Fibroblast of gingiva (primary cell): Measurements from ENCODE around the gene SPACA7.
"Not testable (repeated sequence)": the region's sequence is repeated elsewhere in the genome, so short reads cannot be mapped to it uniquely, and the experiment has no call there.

ENCODE experiments used
- DNase-seq: peaks from one replicate; pipeline ENCODE4 v3.0.0-alpha.2; 2011; ENCODE audit warnings: low read depth

The SPACA7 gene

DNA sequence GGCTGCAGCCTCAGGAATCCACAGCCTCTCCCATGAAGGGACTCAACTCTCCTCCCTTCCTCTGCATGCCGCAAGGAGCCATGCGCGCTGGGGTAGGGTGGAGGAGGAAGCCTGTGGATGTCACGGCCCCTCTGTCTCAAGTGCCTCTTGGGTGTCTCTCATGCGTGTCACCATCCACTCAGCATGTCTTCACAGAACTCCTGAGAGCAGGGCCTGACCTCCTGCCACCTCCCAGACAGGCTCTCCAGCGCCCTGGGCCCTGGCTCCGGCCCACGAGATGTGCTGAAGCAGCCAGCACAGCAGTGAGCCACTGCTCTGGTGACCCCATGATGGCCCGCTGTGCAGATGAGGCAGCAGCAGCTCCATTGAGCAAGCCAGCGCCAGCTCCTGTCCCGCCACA is 25.9 kb upstream of the SPACA7 start:
- DNase-seq: no peak

DNA sequence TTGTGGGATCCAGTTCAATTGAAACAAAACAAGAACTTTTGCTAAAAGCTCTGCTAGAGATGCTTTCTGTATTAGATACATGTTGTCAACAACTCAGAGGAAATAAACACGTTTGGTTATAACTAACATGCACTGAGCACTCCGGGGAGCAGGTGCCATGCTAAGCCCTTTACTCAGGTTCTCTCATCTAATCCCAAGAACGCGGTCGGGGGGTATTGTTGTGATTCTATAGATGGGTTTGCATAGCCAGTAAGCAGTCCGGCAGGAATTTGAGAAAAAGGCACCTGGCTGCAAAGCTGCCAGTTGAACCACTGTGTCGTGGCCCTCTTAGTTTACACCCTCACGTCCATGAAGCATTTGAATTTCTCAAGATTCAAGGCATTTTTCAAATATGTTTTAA is 24.3 kb upstream of the SPACA7 start:
- no peak for DNase-seq

DNA sequence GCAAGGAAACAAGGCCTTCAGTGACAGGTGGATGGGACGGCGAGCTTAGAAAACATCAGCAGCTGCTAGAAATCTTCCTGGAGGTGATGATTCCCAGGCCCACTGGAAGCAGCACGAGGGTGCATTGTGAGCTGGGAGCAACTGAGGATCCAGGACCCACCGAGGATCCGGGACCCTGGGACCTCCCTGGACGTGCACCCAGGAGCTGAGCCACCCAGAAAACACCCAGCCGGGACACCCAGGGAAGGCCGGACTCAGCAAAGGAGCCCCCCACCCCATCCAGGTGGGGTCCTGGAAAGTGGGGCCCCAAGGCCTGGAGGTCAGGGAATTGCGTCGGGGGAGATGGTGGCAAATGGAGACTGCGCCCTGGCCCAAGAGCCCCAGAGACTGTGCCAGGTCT is 22.3 kb upstream of the SPACA7 start:
- DNase-seq: no peak

DNA sequence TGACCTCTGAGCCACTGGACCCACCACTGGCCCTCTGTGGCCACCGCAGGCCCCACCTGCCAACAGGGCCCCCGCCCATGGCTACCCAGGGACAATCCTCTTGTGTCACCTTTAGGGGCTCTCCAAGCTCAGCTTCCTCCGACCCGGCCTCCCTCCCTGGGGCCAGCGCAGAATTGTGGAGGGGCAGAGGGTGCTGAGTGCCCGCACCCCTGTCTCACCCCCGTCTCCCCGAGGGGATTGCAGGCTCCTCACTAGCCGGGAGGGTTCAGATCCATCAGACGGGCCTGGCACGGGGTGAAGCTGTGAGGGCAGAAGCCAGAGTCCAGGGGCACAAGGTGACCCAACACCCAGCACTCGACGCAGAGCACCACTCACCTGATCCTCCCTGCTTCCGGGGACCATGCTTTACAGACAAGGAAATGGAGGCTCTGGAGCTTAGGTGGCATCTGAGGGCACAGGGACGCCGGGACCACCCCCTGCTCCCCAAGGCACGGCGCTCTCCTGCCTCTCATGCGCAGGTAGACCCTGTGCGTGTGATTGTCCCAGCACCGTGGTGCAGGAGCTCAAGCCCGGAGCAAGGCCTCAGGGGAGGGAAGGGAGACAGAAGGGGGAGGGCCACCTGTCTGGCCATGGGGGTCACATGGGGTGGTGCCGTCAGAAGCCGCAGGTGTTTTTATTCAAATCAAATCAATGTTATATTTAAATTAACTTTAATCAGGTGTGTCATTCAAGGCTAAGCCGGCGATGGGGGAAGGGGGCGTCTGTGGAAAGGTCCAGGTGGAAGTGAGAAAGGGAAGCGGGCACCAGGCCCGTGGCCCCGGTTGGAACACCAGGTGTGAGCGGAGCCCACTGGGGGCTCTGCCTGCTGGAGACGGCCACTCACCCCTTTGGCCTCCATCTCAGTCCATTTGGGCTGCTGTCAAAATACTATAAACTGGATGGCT is 21.6 kb upstream of the SPACA7 start:
- no peak for DNase-seq

DNA sequence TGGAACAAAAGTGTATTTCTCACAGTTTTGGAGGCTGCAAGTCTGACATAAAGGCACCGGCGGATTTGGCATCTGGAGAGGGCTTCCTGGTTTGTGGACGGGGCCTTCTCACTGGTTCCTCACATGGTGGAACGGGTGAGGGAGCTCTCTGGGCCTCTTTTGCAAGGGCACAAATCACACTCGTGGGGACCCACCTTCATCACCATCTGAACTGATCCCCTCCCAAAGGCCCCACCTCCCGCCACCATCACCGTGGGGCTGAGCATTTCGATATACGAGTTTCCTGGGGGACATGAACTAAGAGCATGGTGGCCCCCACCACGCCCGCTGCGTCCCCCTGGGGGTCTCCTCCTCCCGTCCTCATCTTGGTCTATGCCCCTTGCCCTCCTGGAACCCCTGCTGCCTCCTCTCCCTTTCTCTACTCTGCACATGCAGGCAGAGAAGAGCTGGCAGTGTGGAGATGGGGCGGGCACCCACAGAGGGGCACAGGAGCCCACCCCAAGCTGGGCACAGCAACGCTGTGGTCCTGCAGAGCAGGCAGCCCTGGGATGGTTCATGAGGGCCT is 20.8 kb upstream of the SPACA7 start:
- no peak for DNase-seq

DNA sequence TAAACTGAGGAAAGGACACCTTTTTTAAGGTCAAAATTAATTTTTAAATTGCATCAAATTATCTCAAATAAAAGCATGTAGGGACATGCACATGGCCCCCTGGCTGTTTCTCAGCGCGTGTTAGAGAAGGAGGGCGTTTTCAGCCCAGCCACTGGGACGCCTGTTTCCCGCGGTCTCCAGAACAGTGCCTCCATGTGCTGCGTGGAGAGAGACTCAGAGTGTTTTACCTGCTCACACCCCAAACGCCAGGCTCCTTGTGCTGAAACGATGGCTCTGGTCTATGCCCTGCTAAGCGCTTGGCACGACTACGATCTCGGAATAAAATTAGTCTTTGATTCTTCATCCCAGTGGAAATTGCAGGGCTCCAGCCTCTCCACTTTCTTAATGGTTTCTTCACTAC is 20.0 kb upstream of the SPACA7 start:
- no peak for DNase-seq

DNA sequence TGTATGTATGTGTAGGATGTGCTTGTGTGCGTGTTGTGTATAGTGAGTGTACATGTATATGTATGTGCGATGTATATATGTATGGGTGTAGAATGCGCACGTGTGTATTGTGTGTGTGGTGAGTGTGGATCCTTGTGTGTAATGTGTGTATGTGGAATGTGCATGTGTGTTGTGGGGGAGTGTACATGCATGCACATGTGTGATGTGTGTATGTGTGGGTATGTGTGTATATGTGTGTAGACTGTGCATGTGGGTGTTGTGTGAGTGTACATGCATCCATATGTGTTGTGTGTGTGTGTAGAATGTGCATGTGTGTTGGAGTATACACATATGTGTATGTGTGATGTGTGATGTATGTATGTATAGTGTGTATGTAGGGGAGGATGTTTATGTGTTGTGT is 18.0 kb upstream of the SPACA7 start:
- no peak for DNase-seq

DNA sequence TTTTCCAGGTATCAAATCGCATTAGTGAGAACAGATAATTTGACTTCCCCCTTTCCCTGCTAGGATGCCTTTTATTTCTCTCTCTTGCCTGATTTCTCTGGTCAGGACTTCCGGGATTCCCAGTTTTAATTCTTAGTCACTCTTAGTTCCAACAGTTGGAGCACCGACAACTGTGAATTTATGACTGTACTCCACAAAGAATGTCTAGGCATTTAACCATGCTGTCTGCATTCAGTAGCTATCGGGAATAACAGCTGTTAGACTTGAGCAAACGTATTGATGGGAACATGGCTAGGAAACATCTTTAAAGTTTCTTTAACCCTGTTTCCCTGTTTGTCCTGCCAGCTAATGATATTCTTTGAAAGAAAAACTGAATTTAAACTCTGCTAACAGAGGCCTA is 14.1 kb upstream of the SPACA7 start:
- no peak for DNase-seq

DNA sequence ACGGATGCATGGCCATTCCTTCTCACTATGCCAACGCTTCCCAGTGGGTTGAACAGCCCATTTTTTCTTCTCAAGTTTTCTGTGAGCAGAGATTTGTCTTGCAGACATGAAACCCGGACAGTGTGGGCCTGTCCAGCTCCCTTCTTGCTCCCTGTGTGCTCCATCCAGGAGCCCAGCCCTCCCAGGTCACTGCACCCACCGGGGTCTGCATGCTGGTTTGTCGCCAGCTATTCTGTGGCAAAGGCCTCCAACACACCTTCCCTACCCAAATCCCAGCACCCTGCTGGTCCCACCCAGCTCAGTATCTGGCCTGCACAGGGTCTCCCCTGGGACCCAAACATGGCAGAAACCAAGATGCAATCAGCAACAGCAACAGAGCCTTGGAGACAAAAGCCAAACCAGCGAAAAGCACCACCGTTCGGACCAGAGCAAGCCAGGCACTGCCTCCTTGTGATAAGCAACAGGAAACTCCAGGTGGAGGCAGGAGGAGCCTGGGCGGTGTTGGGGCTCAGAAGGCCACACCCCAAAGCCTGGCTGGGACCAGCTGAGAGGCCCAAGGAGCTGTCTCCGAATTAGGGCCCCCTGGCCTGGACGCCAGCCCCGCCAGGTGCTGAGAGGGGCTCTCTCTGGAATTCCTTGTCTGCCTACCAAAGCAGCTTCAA is 12.2 kb upstream of the SPACA7 start:
- no peak for DNase-seq

DNA sequence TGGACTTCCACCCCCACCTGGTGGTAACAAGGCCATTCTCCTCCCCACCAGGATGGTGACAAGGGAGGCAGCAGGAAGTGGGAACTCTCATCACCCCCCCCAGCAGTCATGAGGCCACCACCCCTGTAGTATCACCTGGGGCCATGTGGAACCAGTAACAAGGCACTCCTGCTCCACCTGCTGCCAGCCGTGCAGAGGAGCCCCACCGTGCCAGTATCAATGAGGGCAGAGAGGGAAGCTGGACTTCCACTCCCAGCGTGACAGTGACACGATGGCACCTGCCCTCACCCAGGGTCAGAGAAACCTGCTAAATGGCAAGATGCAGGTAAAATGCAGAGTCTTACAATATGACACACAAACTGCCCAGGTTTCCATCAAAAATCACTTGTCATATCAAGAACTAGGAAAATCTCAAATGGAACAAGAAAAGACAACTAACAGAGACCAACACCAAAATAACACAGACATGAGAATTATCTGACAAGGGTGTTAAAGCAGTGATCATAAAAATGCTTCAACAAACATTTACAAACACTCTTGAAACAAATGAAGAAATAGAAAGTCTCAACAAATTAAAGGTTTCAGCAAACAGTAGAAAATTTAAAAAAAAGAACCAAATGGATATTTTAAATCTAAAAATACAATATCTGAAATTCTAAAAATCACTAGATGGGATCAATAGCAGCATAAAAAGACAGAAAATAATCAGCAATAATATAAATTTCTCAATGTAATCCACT is 9.1 kb upstream of the SPACA7 start:
- DNase-seq: no peak

DNA sequence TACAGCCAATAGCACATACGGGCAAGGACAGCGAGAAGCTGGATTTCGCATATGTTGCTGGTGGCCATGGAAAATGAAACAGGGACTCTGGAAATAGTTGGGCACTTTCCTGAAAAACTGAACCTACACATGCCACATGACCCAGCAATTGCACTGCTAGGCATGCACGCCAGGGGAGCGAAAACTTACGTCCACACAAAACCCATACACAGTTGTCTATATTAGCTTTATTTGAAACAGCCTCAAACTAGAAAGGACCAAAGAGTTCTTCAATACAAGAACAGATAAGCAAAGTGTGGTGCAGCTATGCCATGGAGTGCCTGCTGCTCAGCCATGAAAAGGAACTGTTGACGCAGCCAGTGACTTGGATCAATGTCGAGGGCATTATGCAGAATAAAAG is 7.3 kb upstream of the SPACA7 start:
- DNase-seq: no peak

DNA sequence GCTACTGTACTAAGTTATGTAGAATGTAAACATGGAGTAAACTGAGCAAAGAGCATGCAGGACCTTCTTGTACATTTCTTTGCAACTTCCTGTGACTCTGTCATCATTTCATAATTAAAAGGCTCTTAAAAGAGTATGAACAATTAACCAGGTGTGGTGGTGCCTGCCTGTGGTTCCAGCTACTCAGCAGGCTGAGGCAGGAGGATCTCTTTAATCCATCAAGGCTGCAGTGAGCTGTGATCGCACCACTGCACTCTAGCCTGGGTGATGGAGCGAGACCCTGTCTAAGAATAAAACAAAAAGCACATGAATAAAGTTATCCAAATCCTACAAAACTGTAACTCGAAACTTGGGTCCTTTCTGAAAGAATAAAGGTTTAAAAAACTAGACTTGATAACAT is 5.8 kb upstream of the SPACA7 start:
- DNase-seq: no peak

DNA sequence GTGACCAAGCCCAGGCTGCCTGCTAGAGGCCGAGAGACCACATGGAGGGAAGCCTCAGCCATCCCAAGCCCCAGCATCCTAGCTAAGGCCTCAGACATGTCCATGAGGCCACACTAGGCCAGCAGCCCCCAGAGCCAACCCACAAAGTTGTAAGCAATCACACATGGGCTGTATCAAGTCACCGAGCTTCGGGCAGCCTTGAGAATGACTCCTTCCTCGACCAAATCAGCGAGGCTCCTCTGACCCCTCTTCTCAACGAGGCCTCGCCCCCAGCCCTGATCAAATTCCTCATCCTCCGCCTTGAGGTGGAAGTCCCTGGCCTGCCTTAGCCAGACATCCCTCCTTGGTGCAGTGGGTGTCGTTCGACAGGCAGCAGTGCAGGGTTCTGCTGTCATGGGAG is 1.9 kb upstream of the SPACA7 start:
- no peak for DNase-seq

DNA sequence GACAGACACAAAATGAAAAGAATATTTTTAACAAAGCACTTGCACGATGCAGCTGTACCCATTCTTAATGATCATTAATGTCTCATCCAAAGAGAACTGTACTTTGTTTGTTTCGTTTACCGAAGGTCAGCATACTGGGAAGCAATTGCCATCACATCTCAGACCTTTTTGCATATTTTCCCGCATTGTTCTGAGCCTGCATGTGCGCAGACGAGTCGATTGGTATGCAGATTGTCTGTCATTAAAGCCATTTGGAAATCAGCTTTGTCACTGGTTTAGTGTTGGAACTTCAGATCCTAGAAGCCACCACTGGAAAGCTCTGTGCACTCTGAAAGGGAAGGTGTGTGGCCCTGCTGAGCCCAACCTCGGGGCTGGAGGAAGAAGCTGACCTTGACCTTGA is 15.6 kb downstream of the SPACA7 start:
- no peak for DNase-seq

DNA sequence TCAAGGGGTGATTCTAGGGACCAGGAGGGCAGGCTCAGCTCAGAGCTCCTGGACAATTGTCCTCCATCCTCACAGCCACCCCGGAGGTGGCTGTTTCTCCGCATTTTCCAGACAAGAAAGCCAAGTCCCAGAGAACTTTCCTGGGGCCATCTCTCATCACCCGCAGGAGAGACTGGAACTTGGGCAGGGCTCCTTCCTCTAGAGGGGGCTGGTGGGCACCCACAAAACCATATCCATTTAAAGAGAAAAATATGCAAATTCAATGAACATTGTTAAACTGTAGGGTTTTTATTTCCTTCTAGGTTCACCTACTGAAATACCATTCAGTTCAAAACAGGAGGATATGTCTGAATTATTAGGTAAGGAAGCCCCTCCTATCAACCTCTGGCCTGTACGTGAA is 16.6 kb downstream of the SPACA7 start:
- no peak for DNase-seq

DNA sequence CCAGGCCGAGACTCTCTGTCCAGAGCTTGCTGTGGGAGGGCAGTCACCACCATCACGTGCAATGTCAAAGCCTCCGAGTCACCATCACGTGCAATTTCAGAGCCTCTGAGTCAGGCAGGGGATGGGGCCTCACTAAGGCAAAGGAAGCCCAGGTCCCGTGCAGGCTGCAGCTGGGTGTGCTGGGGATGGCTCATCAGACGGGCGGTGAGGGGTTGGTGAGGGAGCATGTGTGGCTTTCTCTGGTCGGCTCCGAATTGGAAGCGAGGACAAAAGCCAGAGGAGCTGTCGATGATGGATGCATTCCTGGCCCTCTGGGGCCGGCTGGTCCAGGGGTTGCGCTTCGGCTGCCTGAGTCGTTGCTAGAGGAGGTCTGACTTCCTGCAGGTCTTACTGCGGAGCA is 18.9 kb downstream of the SPACA7 start:
- DNase-seq: not testable (repeated sequence)

DNA sequence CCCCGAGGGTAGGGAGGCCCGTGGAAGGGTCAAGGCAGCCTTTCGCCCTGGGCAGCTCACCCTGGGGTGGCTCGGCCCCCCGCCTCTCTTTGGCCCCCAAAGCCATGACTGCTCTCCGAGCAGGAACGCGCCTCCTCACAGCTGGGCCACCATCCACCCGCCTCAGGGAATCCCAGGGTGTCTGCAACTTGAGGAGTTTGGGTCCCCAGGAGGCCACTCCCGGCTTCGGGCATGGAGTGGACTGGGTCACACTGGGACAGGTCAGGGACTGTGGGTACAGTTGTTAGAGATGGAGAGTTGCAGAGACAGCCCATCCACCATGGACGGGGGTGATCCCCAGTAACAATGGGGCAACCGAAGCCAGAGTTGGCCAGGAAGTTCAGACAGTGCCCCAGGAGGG is 19.8 kb downstream of the SPACA7 start:
- DNase-seq: not testable (repeated sequence)

DNA sequence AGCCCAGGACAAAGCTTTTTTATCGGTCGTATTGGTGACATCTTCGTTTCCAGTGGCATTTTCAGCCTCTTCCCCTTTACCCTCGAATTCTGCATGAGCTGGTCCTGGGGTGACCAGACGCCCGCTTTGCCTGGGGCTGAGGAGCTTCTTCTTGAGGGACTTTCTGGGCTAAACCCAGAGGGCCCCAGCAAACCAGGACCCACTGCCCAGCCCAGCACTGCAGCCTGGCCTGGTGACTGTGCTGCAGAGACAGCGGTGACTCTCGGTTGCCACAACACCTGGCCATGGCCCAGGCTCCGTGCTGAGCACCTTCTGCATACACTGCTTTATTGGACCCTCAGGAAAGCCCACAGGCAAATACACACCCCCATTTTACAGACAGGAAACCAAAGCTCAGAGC is 21.0 kb downstream of the SPACA7 start:
- DNase-seq: no peak

DNA sequence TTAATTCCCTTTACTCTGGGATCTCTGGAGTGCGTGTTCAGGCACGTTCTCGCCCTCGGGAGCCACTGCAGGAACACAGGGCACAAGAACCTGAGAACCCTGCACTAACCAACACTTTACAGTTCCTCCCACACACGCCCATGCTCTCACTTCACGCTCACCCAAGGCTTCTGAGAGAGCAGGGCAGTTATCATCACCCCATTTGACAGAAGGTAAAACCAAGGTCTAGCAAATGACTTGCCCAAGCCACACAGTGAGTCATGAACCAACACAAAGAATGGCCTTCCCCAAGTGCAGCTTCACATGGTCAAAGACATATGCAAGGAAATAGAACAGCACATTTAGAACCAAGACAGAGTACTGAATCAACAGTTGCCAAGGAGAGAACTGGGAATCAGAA is 22.2 kb downstream of the SPACA7 start:
- DNase-seq: not testable (repeated sequence)

DNA sequence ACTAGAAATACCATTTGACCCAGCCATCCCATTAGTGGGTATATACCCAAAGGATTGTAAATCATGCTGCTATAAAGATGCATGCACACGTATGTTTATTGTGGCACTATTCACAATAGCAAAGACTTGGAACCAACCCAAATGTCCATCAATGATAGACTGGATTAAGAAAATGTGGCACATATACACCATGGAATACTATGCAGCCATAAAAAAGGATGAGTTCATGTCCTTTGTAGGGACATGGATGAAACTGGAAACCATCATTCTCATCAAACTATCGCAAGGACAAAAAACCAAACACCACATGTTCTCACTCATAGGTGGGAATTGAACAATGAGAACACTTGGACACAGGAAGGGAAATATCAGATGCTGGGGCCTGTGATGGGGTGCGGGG is 33.7 kb downstream of the SPACA7 start:
- DNase-seq: not testable (repeated sequence)

DNA sequence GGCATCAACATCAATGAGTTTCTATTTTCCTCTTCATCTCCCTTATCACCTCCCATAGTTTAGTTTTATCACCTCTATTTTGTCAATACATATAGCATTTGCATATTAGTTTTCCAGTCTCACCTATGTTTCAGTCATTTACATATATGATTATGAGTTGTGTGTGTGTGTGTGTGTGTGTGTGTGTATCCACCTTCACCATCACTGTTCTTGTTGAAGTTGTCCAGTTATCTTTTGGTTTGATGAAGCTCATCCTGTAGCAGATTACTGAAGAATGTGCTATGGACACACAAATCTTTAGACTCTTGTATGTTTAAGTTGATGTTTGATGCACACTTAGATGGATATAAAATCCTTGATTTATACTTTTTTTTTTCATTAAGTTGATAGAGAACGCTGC is 40.5 kb downstream of the SPACA7 start:
- no peak for DNase-seq

DNA sequence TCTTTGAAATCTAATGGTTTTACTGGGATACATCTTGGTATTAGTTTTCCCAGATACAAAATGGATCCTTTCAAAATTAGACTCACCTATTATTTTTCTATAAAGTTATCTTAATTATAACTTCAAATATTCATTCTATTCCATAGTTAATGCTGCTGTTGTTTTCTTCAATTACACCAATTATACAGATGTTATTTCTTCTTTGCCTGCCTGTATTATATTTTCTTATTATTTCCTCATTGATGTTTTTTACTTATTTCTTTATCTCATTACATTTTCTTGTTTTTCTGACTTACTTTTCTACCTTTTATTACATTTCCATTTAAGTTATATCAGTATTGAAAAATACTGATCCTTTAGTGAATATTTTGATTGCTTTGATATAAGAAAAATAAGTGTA is 40.9 kb downstream of the SPACA7 start:
- no peak for DNase-seq

DNA sequence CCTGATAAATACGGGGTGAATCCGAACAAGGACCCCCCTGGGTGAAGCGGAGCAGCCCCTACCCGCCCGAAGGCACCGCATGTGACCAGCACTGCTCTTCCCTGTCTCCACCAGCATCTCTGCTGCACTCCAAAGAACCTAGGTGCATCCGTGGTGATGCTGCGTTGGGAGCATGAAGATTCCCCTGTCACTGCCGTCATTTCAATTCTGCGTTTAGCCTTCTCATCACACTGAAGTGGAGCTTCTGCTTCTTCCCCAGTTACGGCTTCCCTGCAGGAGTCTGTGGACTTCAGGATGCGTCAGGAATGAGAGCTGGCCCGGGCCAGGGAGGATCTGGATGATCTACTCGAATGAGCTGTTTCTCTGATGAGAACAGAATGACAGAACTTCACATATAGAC is 47.9 kb downstream of the SPACA7 start:
- no peak for DNase-seq
